Measurements from ENCODE around the gene TRIM40.
"Not testable (repeated sequence)": the region's sequence is repeated elsewhere in the genome, so short reads cannot be mapped to it uniquely, and the experiment has no call there.

TRIM40 gene

DNA sequence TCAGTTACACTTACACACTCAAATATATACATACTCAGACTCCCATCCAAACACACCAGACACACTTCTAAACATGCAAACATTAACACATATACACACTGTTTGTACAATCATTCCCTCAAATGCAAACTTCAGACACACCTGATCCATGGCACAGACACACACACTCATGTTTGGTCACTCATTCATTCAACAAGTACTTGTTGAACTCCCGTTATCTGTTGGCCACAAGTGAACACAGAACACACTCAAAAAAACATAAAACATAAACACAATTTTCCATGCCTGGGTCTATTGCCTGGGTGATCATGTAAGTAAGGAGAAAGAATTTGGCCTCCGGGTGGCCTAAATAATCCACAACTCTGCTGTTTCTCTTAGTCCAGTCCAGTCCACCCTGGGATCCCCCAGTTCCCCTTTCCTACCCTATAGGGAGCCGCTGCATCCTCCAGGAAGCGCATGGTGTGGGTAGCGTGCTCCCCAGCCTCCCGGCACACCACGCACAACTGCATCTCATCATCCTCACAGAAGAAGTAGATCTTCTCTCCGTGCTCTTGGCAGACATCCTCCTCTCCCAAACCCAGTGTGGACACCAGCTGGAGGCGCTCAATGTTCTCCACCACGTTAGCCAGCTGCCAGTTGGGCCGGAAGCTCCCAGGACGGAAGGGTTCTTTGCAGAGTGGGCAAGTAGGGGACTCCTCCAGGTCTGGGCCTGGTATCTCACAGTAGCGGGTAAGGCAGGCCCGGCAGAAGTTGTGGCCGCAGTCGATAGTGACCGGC is 24.3 kb downstream of the TRIM40 start:
- H3K9me3 ChIP-seq (ENCODE audit: control insufficient read depth, insufficient read depth, low read length) = no peaks in the 10 kb centered on the region
- H3K9ac ChIP-seq (ENCODE audit: low read depth, low read length) = no peak overlapping the region
- H3K36me3 ChIP-seq (ENCODE audit: insufficient read depth, low read length) = no peaks in the 10 kb centered on the region
- H3K4me1 ChIP-seq (ENCODE audit: insufficient read depth, low read length) = no peaks in the 10 kb centered on the region

DNA sequence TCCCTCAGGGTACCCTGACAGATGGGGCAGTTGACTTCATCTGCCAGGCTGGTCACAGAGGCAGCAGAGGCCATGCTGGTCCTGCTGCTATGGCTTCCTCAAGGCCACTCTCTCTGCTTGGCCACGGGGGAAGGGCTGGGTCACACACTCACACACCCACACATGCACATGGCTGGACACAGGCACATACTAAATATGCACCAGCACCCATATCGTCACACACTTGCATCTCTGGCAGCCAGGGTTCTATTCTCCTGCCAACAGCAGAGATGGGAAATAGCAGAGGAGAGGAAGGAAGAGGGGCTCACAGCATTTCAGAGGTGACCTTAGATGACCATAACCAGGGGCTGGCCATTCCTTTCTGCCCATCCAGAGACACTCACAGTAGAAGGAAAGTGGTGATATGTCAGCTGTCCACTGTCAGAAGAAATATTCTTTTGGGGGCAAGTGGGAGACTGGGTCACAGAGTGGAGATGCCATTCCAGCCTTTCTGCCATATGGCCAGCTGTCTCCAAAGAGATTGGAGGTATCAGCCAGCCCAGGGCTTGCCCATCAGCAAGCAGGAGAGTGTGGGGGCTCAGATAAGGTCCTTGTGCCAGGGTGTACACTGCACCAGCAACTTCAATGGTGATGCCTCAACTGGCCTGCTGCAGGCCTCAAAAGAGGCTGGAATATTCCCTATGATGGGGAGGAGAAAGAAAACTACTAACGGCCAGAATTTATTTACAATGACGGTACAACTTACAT is 25.0 kb downstream of the TRIM40 start, which contains the start of gene TRIM10:
Gene TRIM10, minus strand, starts transcription at position 427 of the 747 bp plus-strand sequence. Its CDS starts 353 bp downstream, at position 74.
- H3K9ac ChIP-seq (ENCODE audit: low read depth, low read length) = no peak within 1 kb of the TSS
- H3K4me1 ChIP-seq (ENCODE audit: insufficient read depth, low read length) = no peaks in the 10 kb centered on the region
- H3K36me3 ChIP-seq (ENCODE audit: insufficient read depth, low read length) = no peaks in the 10 kb centered on the region
- no peaks in the 10 kb centered on the region for H3K9me3 ChIP-seq (ENCODE audit: control insufficient read depth, insufficient read depth, low read length)

DNA sequence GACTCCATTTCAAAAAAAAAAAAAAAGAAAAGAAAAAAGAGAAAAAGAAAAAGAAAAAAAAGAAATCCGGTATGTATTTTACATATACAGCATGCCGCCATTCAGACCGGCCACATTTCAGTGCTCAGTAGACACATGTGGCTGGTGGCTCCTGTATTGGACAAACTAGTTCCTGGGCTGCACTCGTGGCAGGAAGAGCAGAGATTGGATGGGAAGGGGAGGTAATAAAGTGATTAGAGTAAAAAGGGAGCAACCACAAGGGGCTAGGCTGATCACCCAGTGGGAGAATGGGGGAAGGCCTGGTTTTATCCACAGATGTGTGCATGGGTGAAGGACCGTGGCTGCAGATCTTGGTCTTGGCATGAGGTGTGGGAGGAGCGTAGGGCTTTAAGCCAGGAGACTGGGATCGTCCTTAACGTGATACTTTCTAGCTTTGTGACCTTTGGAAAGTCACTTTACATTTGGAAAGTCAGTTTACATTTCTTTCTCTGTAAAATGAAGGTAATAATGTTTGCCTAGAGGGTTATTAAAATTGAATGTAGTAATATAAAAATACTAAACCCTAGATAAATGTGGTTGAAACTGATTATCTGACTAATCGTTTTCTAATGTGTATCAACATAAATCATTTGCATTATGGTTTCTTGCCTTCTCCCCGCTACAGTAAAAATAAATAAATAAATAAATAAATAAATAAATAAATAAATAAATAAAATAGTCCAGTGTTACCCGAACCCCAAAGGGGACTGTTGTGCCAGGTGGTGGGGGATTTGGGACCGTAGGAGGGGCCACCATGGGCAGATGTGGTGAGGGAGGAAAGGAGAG is 26.5 kb downstream of the TRIM40 start:
- H3K4me1 ChIP-seq (ENCODE audit: insufficient read depth, low read length) = no peaks in the 10 kb centered on the region
- no peaks in the 10 kb centered on the region for H3K9me3 ChIP-seq (ENCODE audit: control insufficient read depth, insufficient read depth, low read length)
- no peaks in the 10 kb centered on the region for H3K36me3 ChIP-seq (ENCODE audit: insufficient read depth, low read length)
- H3K9ac ChIP-seq (ENCODE audit: low read depth, low read length) = no peak overlapping the region

DNA sequence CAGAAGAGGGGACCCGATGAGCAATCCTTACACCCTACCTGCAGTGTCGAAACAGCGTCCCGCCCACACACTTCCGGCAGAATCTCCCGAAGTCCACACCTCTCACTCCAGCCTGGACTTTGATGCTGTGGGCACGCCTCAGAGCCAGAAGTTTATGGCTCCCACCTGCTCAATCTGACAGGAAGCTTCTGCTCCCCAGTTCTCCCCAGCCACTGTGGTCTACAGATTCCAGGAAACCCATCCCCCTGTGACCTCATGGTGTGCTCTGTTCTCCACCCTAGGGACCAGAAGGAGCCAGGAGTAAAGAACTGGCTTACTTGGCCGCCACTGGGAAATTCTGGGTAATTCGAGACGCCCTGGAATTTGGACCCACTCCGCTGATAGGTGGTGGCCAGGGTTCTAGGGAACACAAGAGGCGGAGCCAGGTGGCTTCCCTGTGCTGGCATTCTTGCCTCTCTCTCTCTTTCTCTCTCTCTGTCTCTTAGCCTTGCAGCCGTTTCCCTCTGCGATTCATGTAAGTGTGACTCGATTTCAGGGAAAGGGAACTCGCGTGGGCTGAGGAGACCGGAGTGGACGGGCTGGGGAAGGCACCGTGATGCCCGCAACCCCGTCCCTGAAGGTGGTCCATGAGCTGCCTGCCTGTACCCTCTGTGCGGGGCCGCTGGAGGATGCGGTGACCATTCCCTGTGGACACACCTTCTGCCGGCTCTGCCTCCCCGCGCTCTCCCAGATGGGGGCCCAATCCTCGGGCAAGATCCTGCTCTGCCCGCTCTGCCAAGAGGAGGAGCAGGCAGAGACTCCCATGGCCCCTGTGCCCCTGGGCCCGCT is 27.4 kb downstream of the TRIM40 start, which contains the start of gene TRIM15:
Gene TRIM15, plus strand, starts transcription at position 457 of the 828 bp plus-strand sequence. Its CDS starts 139 bp downstream, at position 596.
- no peaks in the 10 kb centered on the region for H3K9me3 ChIP-seq (ENCODE audit: control insufficient read depth, insufficient read depth, low read length)
- H3K9ac ChIP-seq (ENCODE audit: low read depth, low read length) = no peak within 1 kb of the TSS
- no peaks in the 10 kb centered on the region for H3K4me1 ChIP-seq (ENCODE audit: insufficient read depth, low read length)
- H3K36me3 ChIP-seq (ENCODE audit: insufficient read depth, low read length) = no peaks in the 10 kb centered on the region

DNA sequence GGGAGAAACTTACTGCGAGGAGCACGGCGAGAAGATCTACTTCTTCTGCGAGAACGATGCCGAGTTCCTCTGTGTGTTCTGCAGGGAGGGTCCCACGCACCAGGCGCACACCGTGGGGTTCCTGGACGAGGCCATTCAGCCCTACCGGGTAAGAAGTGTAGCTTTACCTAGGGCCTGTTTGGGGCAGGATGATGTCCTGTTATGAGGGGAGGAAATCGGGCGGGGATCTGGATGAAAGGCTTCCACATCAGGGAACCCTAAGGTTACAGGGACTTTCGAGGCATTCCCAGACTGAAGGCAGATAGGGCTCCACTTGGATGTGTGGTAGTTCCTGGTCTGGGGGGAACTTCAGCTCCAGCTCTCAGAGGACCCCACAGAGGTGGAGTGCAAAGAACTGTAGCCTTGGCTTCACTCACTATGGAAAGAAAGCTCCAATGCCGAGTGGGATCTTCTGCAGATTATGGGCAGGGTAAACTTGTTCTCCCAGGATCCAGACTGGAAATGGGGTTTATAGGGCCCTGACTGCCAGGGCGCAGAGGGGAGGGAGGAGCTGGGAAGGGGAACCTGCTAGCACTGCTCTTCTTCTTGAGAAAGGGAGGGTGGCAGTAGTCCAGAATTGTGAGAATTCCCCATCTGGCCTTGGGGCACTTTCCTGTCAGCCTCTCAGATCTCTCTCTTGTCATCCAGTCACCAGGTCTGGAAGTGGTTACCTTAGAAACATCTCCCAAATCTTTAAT is 28.1 kb downstream of the TRIM40 start:
- H3K9me3 ChIP-seq (ENCODE audit: control insufficient read depth, insufficient read depth, low read length) = no peaks in the 10 kb centered on the region
- H3K4me1 ChIP-seq (ENCODE audit: insufficient read depth, low read length) = no peaks in the 10 kb centered on the region
- no peaks in the 10 kb centered on the region for H3K36me3 ChIP-seq (ENCODE audit: insufficient read depth, low read length)
- no peak overlapping the region for H3K9ac ChIP-seq (ENCODE audit: low read depth, low read length)

DNA sequence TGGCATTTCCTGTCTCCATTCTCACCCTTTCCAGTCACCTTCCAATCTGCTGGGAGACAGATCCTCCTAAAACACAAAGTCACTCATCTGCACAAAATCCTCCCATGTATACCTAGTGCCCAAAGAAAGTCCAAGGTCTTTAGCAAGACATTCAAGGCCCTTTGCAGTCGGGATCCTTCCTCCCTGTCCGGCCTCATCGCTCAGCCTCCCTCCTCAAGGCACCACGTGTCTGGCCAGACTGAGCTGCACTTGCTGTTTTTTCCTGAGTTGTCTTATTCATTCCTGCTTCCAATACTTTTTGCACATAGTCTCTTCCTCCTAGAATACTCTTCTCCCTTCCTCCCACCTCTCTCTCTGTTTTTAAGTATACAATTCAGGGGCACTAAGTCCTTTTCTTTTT is 28.8 kb downstream of the TRIM40 start:
- Histone ChIP-seq H3K4me1 (ENCODE audit: insufficient read depth, low read length) (peaks cover 2% of the 10 kb centered on the region; the same call in 1 of the 2 replicates), H3K9ac (ENCODE audit: low read depth, low read length) (no peak overlapping the region), H3K9me3 (ENCODE audit: control insufficient read depth, insufficient read depth, low read length) (no peaks in the 10 kb centered on the region), H3K36me3 (ENCODE audit: insufficient read depth, low read length) (no peaks in the 10 kb centered on the region)

DNA sequence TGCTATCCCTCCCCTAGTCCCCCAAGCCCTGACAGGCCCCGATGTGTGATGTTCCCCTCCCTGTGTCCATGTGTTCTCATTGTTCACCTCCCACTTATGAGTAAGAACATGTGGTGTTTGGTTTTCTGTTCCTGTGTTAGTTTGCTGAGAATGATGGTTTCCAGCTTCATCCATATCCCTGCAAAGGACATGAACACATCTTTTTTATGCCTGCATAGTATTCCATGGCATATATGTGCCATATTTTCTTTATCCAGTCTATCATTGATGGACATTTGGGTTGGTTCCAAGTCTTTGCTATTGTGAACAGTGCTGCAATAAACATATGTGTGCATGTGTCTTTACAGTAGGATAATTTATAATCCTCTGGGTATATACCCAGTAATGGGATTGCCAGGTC is 29.3 kb downstream of the TRIM40 start:
- not testable (repeated sequence) for H3K4me1 ChIP-seq (ENCODE audit: insufficient read depth, low read length); H3K9ac ChIP-seq (ENCODE audit: low read depth, low read length); H3K9me3 ChIP-seq (ENCODE audit: control insufficient read depth, insufficient read depth, low read length); H3K36me3 ChIP-seq (ENCODE audit: insufficient read depth, low read length)

DNA sequence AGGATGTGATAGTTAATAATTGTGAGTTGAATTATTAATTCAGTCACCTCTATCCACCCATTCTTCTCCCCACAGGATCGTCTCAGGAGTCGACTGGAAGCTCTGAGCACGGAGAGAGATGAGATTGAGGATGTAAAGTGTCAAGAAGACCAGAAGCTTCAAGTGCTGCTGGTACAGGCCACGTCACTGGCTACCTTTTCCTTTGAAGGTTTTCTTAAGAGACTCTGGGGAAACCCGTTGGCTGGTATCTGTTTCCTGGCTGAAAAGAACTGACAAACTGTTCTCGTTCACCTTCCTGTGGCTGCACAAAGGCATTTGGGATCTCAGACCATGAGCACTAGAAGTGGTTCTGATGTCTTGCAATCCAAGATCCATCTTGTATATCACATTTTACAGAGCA is 31.2 kb downstream of the TRIM40 start:
- no peak overlapping the region for H3K9ac ChIP-seq (ENCODE audit: low read depth, low read length)
- peaks cover 4% of the 10 kb centered on the region; the same call in 1 of the 2 replicates for H3K4me1 ChIP-seq (ENCODE audit: insufficient read depth, low read length)
- H3K36me3 ChIP-seq (ENCODE audit: insufficient read depth, low read length) = no peaks in the 10 kb centered on the region
- H3K9me3 ChIP-seq (ENCODE audit: control insufficient read depth, insufficient read depth, low read length) = no peaks in the 10 kb centered on the region

DNA sequence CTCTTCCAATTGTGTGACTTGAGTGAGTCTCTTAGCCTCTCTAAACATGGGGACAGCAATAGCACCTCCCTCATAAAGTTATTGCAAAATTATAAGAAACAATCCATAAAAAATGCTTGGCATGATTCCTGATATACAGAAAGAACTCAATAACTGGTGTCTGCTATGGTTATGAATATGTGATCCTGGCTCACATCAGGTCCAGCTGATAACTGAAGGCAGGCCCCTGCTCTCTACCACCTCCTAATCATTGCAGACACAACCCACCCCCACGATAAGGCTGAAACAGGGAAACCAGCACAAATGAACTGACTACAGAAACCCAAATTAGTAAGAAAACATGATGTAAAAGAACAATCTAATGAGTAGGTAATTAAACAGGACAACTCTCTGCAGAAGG is 32.8 kb downstream of the TRIM40 start:
- no peak overlapping the region for H3K9ac ChIP-seq (ENCODE audit: low read depth, low read length)
- H3K9me3 ChIP-seq (ENCODE audit: control insufficient read depth, insufficient read depth, low read length) = no peaks in the 10 kb centered on the region
- H3K4me1 ChIP-seq (ENCODE audit: insufficient read depth, low read length) = peaks cover 4% of the 10 kb centered on the region; the same call in 1 of the 2 replicates
- no peaks in the 10 kb centered on the region for H3K36me3 ChIP-seq (ENCODE audit: insufficient read depth, low read length)

DNA sequence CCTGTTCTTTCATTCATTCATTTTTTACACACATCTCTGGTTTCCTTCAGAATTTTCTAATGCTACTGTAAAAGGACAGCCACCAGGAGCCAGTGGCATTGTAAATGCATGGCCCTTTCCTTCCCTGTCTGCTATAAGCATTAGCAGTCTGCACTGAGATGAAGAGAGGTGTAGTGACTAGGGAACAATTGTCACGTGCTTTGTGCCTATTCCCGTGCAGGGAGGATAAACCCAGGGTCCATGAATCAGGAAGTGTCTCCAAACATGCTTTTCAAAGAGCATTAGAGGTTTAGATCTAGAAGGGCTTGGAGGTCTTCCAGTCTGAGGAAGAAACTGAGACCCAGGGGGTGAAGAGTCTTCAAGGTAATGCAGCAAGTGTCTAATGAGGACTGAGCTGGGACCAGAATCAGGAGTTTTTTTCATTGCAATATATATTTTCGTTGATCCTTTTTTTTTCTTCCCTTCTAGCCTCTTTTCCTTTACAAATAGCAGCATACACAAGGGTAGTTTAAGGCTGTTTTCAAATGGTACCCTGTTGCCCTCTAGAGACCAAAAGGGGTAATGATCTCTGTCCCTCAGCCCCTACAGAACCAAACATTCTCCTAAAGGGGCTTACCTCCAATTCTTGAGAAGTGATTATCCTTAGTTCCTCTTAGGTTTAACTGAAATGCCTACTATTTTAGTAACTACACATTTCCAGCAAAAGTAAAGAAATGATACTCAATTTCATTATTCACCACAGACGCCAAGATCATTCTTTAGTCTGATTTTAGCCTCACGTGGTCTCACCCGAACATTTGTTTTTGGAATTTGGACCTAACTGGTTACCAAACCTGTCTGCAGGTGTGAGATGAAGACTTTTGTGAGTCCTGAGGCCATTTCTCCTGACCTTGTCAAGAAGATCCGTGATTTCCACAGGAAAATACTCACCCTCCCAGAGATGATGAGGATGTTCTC is 34.0 kb downstream of the TRIM40 start:
- Histone ChIP-seq H3K9me3 (ENCODE audit: control insufficient read depth, insufficient read depth, low read length) (no peaks in the 10 kb centered on the region), H3K4me1 (ENCODE audit: insufficient read depth, low read length) (peaks cover 4% of the 10 kb centered on the region; the same call in 1 of the 2 replicates), H3K9ac (ENCODE audit: low read depth, low read length) (no peak overlapping the region), H3K36me3 (ENCODE audit: insufficient read depth, low read length) (no peaks in the 10 kb centered on the region)

DNA sequence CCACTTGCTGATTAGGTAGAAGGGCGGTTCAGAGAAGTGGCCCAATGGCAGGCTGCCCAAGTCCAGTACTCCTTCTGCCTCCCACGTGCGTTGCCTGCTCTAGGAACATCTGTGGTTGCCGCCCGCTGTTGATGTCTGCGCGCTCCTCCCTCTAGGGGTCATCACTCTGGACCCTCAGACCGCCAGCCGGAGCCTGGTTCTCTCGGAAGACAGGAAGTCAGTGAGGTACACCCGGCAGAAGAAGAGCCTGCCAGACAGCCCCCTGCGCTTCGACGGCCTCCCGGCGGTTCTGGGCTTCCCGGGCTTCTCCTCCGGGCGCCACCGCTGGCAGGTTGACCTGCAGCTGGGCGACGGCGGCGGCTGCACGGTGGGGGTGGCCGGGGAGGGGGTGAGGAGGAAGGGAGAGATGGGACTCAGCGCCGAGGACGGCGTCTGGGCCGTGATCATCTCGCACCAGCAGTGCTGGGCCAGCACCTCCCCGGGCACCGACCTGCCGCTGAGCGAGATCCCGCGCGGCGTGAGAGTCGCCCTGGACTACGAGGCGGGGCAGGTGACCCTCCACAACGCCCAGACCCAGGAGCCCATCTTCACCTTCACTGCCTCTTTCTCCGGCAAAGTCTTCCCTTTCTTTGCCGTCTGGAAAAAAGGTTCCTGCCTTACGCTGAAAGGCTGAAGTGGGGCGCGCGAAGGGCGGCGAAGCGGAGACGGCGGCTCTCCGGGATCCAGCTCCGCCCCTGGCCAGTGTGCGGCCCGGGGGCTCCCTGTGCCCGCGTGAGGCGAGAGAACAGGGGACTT is 35.9 kb downstream of the TRIM40 start:
- H3K9ac ChIP-seq (ENCODE audit: low read depth, low read length) = peak overlapping the region; percentile 12; the same call in 1 of the 2 replicates
- peaks cover 4% of the 10 kb centered on the region; the same call in 1 of the 2 replicates for H3K4me1 ChIP-seq (ENCODE audit: insufficient read depth, low read length)
- no peaks in the 10 kb centered on the region for H3K36me3 ChIP-seq (ENCODE audit: insufficient read depth, low read length)
- no peaks in the 10 kb centered on the region for H3K9me3 ChIP-seq (ENCODE audit: control insufficient read depth, insufficient read depth, low read length)

DNA sequence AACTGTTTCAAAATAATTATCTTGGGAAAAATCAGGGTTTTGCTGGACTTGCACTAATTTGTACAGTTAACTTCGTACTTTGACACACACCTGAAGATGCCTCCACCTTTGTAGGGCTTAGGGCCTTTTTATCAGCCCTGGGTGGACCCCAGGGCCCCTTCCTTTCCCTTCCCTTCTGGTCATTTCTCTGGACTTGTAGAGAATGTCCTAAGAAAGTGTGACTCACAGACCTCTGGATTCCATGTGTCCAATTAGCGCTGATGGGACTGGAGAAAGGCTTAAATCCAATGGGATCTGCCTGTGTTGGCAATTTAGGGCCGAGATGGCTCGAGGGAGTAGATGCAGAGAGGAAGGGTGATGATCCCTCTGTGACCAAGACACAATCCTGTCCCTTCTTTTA is 36.7 kb downstream of the TRIM40 start:
- Histone ChIP-seq H3K36me3 (ENCODE audit: insufficient read depth, low read length) (no peaks in the 10 kb centered on the region), H3K9me3 (ENCODE audit: control insufficient read depth, insufficient read depth, low read length) (no peaks in the 10 kb centered on the region), H3K9ac (ENCODE audit: low read depth, low read length) (peak overlapping the region; percentile 12; the same call in 1 of the 2 replicates), H3K4me1 (ENCODE audit: insufficient read depth, low read length) (peaks cover 4% of the 10 kb centered on the region; the same call in 1 of the 2 replicates)

Data from ES-I3 (cell line).